H9 (cell line): ENCODE measurements around the gene TRAF5. TPM values are rescaled to one million over a fixed set of nuclear protein-coding genes. Genes with fewer than 3 reads are reported as not detected.
A peak's percentile ranks its signal among the peaks of the same experiment; 100 is the strongest.
"Not testable (repeated sequence)": the region's sequence is repeated elsewhere in the genome, so short reads cannot be mapped to it uniquely, and the experiment has no call there.

Experiments used
- DNase-seq: peaks from one replicate; pipeline ENCODE4 v3.0.0-alpha.2; 2017
- H2AFZ ChIP-seq: one replicate; pipeline ENCODE4 v1.6.1; 2013; ENCODE audit warnings: mild to moderate bottlenecking, low read length, control low read depth, moderate library complexity
- H2AK5ac ChIP-seq: 2 replicates; pipeline ENCODE4 v1.6.1; 2013; ENCODE audit warnings: low read length, control low read depth, mixed read lengths; ENCODE audit not compliant: insufficient read length
- H2BK120ac ChIP-seq: one replicate; pipeline ENCODE4 v1.6.1; 2013; ENCODE audit warnings: low read depth, mild to moderate bottlenecking, low read length, control low read depth, inconsistent platforms; ENCODE audit not compliant: poor library complexity, severe bottlenecking
- H2BK12ac ChIP-seq: 2 replicates; pipeline ENCODE4 v1.6.1; 2013; ENCODE audit warnings: low read length, control low read depth, mixed read lengths, low read depth; ENCODE audit not compliant: insufficient read length
- H2BK15ac ChIP-seq: 2 replicates; pipeline ENCODE4 v1.6.1; 2013; ENCODE audit warnings: low read depth, low read length, control low read depth
- H2BK20ac ChIP-seq: one replicate; pipeline ENCODE4 v1.6.1; 2013; ENCODE audit warnings: low read depth, mild to moderate bottlenecking, low read length, control low read depth, inconsistent platforms; ENCODE audit not compliant: poor library complexity, severe bottlenecking
- H2BK5ac ChIP-seq: 2 replicates; pipeline ENCODE4 v1.6.1; 2013; ENCODE audit warnings: low read length, control low read depth, mixed read lengths; ENCODE audit not compliant: insufficient read length
- H3K14ac ChIP-seq: 2 replicates; pipeline ENCODE4 v1.6.1; 2013; ENCODE audit warnings: low read length, control low read depth; ENCODE audit not compliant: insufficient read depth
- H3K18ac ChIP-seq: 2 replicates; pipeline ENCODE4 v1.6.1; 2013; ENCODE audit warnings: low read depth, mild to moderate bottlenecking, mixed read lengths, low read length, control low read depth; ENCODE audit not compliant: insufficient read length
- H3K23ac ChIP-seq: 2 replicates; pipeline ENCODE4 v1.6.1; 2013; ENCODE audit warnings: low read length, control low read depth, mixed read lengths, low read depth; ENCODE audit not compliant: insufficient read length
- H3K23me2 ChIP-seq: 2 replicates; pipeline ENCODE4 v1.6.1; 2013; ENCODE audit warnings: low read depth, mild to moderate bottlenecking, mixed read lengths, low read length, control low read depth; ENCODE audit not compliant: insufficient read length, poor library complexity, severe bottlenecking
- H3K27ac ChIP-seq: 2 replicates; pipeline ENCODE4 v1.5.1; 2013; ENCODE audit warnings: low read length, control low read depth, mixed read lengths, low read depth; ENCODE audit not compliant: insufficient read length
- H3K27me3 ChIP-seq: 2 replicates; pipeline ENCODE4 v1.6.1; 2013; ENCODE audit warnings: low read length, control low read depth, inconsistent platforms; ENCODE audit not compliant: insufficient read depth
- H3K4ac ChIP-seq: 2 replicates; pipeline ENCODE4 v1.6.1; 2013; ENCODE audit warnings: low read depth, mild to moderate bottlenecking, control low read depth, inconsistent platforms, low read length, moderate library complexity
- H3K4me1 ChIP-seq: 2 replicates; pipeline ENCODE4 v1.6.1; 2013; ENCODE audit warnings: low read length, control low read depth, inconsistent platforms; ENCODE audit not compliant: insufficient read depth
- H3K4me2 ChIP-seq: 2 replicates; pipeline ENCODE4 v1.6.1; 2013; ENCODE audit warnings: low read length, control low read depth, mixed read lengths; ENCODE audit not compliant: insufficient read length, insufficient read depth
- H3K56ac ChIP-seq: 2 replicates; pipeline ENCODE4 v1.6.1; 2013; ENCODE audit warnings: low read depth, mild to moderate bottlenecking, mixed read lengths, low read length, control low read depth; ENCODE audit not compliant: insufficient read length
- H3K79me1 ChIP-seq: 2 replicates; pipeline ENCODE4 v1.6.1; 2013; ENCODE audit warnings: low read depth, mild to moderate bottlenecking, moderate library complexity, low read length, control low read depth, inconsistent platforms; ENCODE audit not compliant: insufficient read depth, poor library complexity, severe bottlenecking
- H3K79me2 ChIP-seq: 2 replicates; pipeline ENCODE4 v1.6.1; 2013; ENCODE audit warnings: low read length, control low read depth, inconsistent platforms; ENCODE audit not compliant: insufficient read depth
- H3K9ac ChIP-seq: 2 replicates; pipeline ENCODE4 v1.6.1; 2013; ENCODE audit warnings: low read length, control low read depth, mixed read lengths; ENCODE audit not compliant: insufficient read length; ENCODE audit errors: extremely low read depth
- H3K9me3 ChIP-seq: one replicate; pipeline ENCODE4 v1.6.1; 2013; ENCODE audit warnings: low read depth, low read length, inconsistent platforms; ENCODE audit not compliant: control insufficient read depth
- H3T11ph ChIP-seq: one replicate; pipeline ENCODE4 v1.6.1; 2013; ENCODE audit warnings: mild to moderate bottlenecking, low read length, control low read depth, inconsistent platforms
- H4K20me1 ChIP-seq: one replicate; pipeline ENCODE4 v1.6.1; 2013; ENCODE audit not compliant: control insufficient read depth, insufficient read length, insufficient read depth
- H4K5ac ChIP-seq: 2 replicates; pipeline ENCODE4 v1.6.1; 2013; ENCODE audit warnings: low read depth, mild to moderate bottlenecking, mixed read lengths, low read length, control low read depth; ENCODE audit not compliant: insufficient read length
- H4K8ac ChIP-seq: replicated peaks from 2 replicates; pipeline ENCODE4 v1.6.1; 2013; ENCODE audit warnings: low read length, control low read depth, mixed read lengths, low read depth; ENCODE audit not compliant: insufficient read length
- H4K91ac ChIP-seq: 2 replicates; pipeline ENCODE4 v1.6.1; 2013; ENCODE audit warnings: low read depth, mild to moderate bottlenecking, moderate library complexity, mixed read lengths, low read length, control low read depth; ENCODE audit not compliant: insufficient read length
- H3K27ac Mint-ChIP-seq, 3 experiments: 2 replicates in 2 of 3; 3 replicates in 1 of 3; pipeline ENCODE4 v1.8.0; 2020 to 2021; ENCODE audit warnings: mixed read lengths in 3 of 3, mild to moderate bottlenecking in 1 of 3, moderate library complexity in 1 of 3
- H3K27me3 Mint-ChIP-seq: 2 replicates; pipeline ENCODE4 v1.8.0; 2021; ENCODE audit warnings: low read depth, mild to moderate bottlenecking, moderate library complexity, mixed read lengths
- H3K36me3 Mint-ChIP-seq, 3 experiments: 2 replicates in 2 of 3; 3 replicates in 1 of 3; pipeline ENCODE4 v1.8.0; 2020 to 2021; ENCODE audit warnings: low read depth in 3 of 3, mixed read lengths in 3 of 3; ENCODE audit not compliant: insufficient read depth in 1 of 3
- H3K4me1 Mint-ChIP-seq, 2 experiments: 2 replicates each; pipeline ENCODE4 v1.8.0; 2020; ENCODE audit warnings: mixed read lengths in 2 of 2
- H3K4me3 Mint-ChIP-seq, 2 experiments: 2 replicates in 1 of 2; 3 replicates in 1 of 2; pipeline ENCODE4 v1.8.0; 2020 to 2021; ENCODE audit warnings: mild to moderate bottlenecking in 2 of 2, mixed read lengths in 2 of 2, moderate library complexity in 1 of 2
- H3K9me3 Mint-ChIP-seq, 2 experiments: 2 replicates in 1 of 2; 3 replicates in 1 of 2; pipeline ENCODE4 v1.8.0; 2020; ENCODE audit warnings: mild to moderate bottlenecking in 2 of 2, mixed read lengths in 2 of 2, moderate library complexity in 1 of 2
- WGBS: extraction: QIAGEN DNeasy Blood & Tissue Kit; methylation state at CpG from one replicate; pipeline ENCODE4 v1.1.7; 2013; ENCODE audit warnings: missing lambda C conversion rate, low lambda C conversion rate, mixed read lengths; ENCODE audit not compliant: insufficient read length; ENCODE audit errors: extremely low coverage; 5-methylcytosine and 5-hydroxymethylcytosine counted together
- total RNA-seq: library from RNA; stranded (reverse); gene quantifications from 2 replicates; pipeline ENCODE4 v1.2.1, GENCODE V29; 2021
- TF ChIP-seq, protein P1 (sequence below): fragments of 200-600 bp; sonication (generic); conservative IDR thresholded peaks from 3 replicates; pipeline ENCODE4 v1.8.0; 2021; ENCODE audit warnings: antibody characterized with exemption, mild to moderate bottlenecking

The TRAF5 gene
- total RNA-seq, 1 experiment from 2014 or later: 19.1 TPM

DNA sequence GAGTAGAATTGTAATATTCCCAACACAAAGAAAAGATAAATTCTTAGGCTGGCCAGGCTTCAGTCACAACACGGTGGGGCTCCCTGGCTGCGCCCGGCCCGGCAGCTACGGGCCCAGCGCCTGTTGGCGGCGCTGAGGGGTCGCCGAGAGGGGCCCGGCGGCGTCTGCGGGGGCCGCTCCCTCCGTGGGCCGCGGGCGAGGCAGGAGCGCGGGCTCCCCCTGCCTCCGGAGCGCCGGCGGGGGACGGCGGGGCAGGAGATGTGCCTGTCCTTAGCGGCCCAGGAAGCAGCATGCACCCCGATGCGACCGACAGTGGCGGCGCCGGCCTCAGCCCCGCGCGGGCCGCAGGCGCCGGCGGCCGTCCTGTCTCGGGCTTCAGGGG is 89.6 kb downstream of the TRAF5 start:
- not testable (repeated sequence) for H3K18ac ChIP-seq, H3K79me1 ChIP-seq, H3K23ac ChIP-seq, H3K9ac ChIP-seq, H2BK5ac ChIP-seq, H3K27ac Mint-ChIP-seq, H2BK120ac ChIP-seq, H4K5ac ChIP-seq, H4K91ac ChIP-seq, H2BK15ac ChIP-seq, H3K14ac ChIP-seq, H3K79me2 ChIP-seq, H2AFZ ChIP-seq, H2BK12ac ChIP-seq, DNase-seq, H3K4ac ChIP-seq, H3K27ac ChIP-seq, H3T11ph ChIP-seq, H3K4me1 ChIP-seq, H3K27me3 ChIP-seq, H3K56ac ChIP-seq, H3K23me2 ChIP-seq, H3K9me3 ChIP-seq, H4K20me1 ChIP-seq, H2AK5ac ChIP-seq, H4K8ac ChIP-seq, H2BK20ac ChIP-seq, H3K27me3 Mint-ChIP-seq
- TF ChIP-seq, protein P1, sequence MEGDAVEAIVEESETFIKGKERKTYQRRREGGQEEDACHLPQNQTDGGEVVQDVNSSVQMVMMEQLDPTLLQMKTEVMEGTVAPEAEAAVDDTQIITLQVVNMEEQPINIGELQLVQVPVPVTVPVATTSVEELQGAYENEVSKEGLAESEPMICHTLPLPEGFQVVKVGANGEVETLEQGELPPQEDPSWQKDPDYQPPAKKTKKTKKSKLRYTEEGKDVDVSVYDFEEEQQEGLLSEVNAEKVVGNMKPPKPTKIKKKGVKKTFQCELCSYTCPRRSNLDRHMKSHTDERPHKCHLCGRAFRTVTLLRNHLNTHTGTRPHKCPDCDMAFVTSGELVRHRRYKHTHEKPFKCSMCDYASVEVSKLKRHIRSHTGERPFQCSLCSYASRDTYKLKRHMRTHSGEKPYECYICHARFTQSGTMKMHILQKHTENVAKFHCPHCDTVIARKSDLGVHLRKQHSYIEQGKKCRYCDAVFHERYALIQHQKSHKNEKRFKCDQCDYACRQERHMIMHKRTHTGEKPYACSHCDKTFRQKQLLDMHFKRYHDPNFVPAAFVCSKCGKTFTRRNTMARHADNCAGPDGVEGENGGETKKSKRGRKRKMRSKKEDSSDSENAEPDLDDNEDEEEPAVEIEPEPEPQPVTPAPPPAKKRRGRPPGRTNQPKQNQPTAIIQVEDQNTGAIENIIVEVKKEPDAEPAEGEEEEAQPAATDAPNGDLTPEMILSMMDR: peak; percentile 46; the same call in 2 of the 3 replicates
- Mint-ChIP-seq H3K4me3 (peak overlapping the region; percentile 64 to 66), H3K36me3 (peaks cover 5 to 31% (median 12%) of the 10 kb centered on the region in 3 experiments; a peak in 6 of 7 replicates), H3K4me1 (peaks cover 21 to 24% of the 10 kb centered on the region in 2 experiments), H3K9me3 (peaks cover 9 to 18% of the 10 kb centered on the region in 2 experiments; a peak in 2 of 5 replicates)
- WGBS: no CpG with 5 or more reads among the region's 43 CpGs
- H3K4me2 ChIP-seq: peak overlapping the region; percentile 66

DNA sequence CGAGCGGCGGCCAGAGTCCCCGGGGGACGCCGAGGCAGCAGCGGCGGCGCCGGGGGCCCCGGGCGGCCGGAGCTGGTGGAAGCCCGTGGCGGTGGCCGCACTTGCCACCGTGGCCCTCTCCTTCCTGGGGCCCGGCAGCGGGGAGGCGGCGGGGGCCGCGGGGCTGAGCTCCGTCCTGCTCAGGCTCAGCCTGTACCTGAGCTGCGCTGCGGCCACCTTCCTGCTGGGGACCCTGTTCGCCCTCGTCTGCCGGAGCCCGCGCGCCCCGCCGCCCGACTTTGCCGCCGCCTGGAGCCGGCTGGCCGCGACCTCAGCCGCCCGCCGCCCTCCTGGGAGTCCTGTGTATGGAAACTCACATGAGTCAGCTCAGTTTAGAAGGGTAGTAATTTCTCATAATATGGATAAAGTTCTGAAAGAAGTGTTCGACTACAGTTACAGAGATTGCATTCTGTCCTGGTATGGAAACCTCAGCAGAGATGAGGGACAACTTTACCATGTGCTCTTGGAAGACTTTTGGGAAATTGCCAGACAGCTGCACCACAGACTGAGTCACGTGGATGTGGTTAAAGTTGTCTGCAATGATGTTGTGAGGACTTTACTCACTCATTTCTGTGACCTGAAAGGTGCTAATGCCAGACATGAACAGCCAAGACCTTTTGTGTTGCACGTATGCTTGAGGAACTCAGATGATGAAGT is 90.1 kb downstream of the TRAF5 start:
- H3K4ac ChIP-seq, H3K27ac ChIP-seq, H3K27me3 Mint-ChIP-seq, H3K27me3 ChIP-seq, H3K23me2 ChIP-seq, H3K23ac ChIP-seq, H2BK5ac ChIP-seq, H2BK15ac ChIP-seq, H3K79me2 ChIP-seq, H4K5ac ChIP-seq, H3K79me1 ChIP-seq, H2BK12ac ChIP-seq, H3K27ac Mint-ChIP-seq, H2AFZ ChIP-seq, H3T11ph ChIP-seq, H4K8ac ChIP-seq, H4K20me1 ChIP-seq, H2AK5ac ChIP-seq, H3K56ac ChIP-seq, H3K9me3 ChIP-seq, H3K4me1 ChIP-seq, H2BK20ac ChIP-seq, H2BK120ac ChIP-seq, H4K91ac ChIP-seq: not testable (repeated sequence)
- Histone ChIP-seq H3K9ac (peak overlapping the region; percentile 23), H3K4me2 (peak overlapping the region; percentile 66), H3K18ac (peak overlapping the region; percentile 79), H3K14ac (peak overlapping the region; percentile 75; the same call in 1 of the 2 replicates)
- Mint-ChIP-seq H3K36me3 (peaks cover 5 to 26% (median 7%) of the 10 kb centered on the region in 3 experiments; a peak in 6 of 7 replicates), H3K9me3 (peaks cover 3 to 15% of the 10 kb centered on the region in 2 experiments; a peak in 2 of 5 replicates), H3K4me1 (peaks cover 21 to 24% of the 10 kb centered on the region in 2 experiments), H3K4me3 (peak overlapping the region; percentile 49 to 52)
- WGBS: no CpG with 5 or more reads among the region's 46 CpGs
- DNase-seq: peak; percentile 78
